CD4-positive, alpha-beta T cell treated with Interleukin-15 for 4 hours (primary cell): Measurements from ENCODE around the gene ETFDH.
"Not testable (repeated sequence)": the region's sequence is repeated elsewhere in the genome, so short reads cannot be mapped to it uniquely, and the experiment has no call there.

Experiments used
- DNase-seq: peaks from one replicate; pipeline ENCODE4 v3.0.0-alpha.2; 2020; ENCODE audit warnings: low spot score

The ETFDH gene

DNA sequence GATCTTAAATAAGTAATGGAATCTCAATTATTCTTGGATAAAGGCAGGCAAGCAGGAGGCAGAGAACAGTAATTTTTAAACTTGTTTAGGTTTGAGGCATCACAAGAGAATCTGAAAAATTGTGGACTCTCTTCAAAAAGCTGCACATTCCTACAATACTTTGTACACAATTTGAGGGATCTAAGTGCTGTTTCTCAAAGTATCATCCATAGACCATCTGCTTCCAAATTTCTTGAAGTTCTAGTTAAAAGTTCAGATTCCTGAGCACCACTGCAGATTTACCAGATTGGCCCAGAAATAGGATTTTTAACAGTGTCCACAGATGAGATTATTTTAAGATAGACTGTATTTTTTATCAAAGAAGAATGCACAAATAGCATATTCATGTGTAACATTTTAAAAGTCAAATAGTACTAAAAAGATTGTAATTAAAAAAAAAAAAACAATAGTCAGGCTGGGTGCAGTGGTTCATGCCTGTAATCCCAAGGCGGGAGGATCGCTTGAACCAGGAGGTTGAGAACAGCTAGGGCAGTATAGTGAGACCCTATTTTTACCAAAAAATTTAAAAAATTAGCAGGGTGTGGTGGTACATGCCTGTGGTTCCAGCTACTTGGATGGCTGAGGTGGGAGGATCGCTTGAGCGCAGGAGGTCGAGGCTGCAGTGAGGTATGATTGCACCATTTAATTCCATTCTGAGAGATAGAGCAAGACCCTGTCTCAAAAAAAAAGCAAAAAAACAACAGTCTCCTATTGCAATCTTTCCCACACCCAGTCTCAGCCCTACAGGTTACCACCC, 82.5 kb downstream of the ETFDH start:
- no peak for DNase-seq

DNA sequence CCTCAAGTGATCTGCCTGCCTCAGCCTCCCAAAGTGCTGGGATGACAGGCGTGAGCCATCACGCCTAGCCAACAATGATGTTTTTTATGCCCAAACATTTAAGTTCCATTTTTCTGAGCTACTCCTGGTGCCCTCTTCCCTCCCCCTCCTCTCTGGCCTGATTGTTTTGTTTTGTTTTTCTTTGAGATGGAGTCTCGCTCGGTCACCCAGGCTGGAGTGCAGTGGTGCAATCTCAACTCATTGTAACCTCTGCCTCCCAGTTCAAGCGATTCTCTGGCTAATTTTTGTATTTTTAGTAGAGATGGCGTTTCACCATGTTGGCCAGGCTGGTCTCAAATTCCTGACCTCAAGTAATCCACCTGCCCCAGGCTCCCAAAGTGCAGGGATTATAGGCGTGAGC, 83.7 kb downstream of the ETFDH start:
- not testable (repeated sequence) for DNase-seq

DNA sequence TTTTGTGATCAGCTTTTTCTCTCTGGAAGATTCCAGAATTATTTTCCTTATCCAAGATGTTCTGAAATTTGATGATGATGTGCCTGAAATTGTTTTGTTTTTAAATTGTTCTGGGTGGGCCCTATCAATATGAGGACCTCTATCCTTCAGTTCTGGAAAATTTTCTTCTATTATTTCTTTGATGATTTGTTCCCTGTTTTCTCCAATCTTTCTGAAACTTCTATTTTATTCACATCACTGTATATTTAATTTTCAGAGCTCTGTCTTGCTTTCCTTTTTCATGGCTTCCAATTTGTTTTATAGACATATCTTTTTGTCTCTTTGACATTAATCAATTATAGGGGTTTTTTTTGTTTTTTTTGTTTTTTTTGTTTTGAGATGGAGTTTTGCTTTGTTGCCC, 84.5 kb downstream of the ETFDH start:
- no peak for DNase-seq

DNA sequence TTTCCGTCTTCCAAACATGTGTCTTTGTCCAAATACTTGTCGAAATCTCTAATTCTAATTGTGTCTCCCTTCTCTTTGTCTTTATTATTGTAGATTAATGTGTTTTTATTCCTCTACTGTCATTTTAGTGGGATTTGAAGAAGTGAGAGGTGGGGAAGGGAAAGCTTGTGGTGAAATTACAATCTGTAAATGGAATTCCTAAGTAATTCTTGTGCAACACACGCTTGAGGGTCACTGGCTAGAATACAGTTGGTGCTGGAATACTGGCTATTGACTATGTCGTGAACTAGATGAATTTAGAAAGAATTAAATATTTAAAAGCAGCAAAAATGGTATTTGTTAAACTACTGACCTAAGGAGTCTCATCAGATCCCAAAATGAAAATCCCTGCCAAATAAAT, 86.0 kb downstream of the ETFDH start:
- DNase-seq: no peak

DNA sequence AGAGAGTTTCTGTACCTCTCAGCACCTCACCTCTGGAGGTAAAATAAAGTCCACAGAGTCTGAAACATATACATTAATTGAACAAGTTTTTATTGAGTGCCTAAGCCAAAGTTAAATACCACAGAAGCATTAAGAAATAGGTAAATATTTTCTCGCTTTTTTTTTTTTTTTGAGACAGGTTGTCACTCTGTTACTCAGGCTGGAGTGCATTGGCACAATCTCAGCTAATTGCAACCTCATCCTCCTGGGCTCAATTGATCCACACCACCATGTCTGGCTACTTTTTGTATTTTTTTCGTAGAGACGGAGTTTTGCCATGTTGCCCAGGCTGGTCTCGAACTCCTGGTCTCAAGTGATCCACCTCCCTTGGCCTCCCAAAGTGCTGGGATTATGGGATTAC, 86.6 kb downstream of the ETFDH start:
- no peak for DNase-seq
